Activated CD8-positive, alpha-beta T cell treated with anti-CD3 and anti-CD28 coated beads for 36 hours (primary cell): Measurements from ENCODE around the gene WSB1. TPM values are rescaled to one million over a fixed set of nuclear protein-coding genes. Genes with fewer than 3 reads are reported as not detected.
A peak's percentile ranks its signal among the peaks of the same experiment; 100 is the strongest.

ENCODE experiments used
- ATAC-seq: fragments of 200-7000 bp; cut with Tn5 transposase; one replicate; pipeline ENCODE4 v1.10.0; 2021; ENCODE audit warnings: mild to moderate bottlenecking, moderate library complexity
- CTCF ChIA-PET: fragments of 350-600 bp; sonication (Branson Sonifier 250); formaldehyde crosslinking; loops from one replicate; lab custom pipeline; 2021; ENCODE audit warnings: antibody characterized with exemption; lab: Charles Lee
- POLR2A ChIA-PET: fragments of 350-600 bp; sonication (Branson Sonifier 250); formaldehyde crosslinking; loops from one replicate; lab custom pipeline; 2021; ENCODE audit warnings: antibody characterized with exemption; lab: Charles Lee
- DNase-seq: peaks from one replicate; pipeline ENCODE4 v3.0.0-alpha.2; 2020
- H3K27ac Mint-ChIP-seq: one replicate; pipeline ENCODE4 v1.8.0; 2021; ENCODE audit warnings: mild to moderate bottlenecking, mixed read lengths
- H3K27me3 Mint-ChIP-seq: one replicate; pipeline ENCODE4 v1.8.0; 2021; ENCODE audit warnings: mixed read lengths
- H3K36me3 Mint-ChIP-seq: one replicate; pipeline ENCODE4 v1.8.0; 2021; ENCODE audit warnings: low read depth, mixed read lengths
- H3K4me1 Mint-ChIP-seq: one replicate; pipeline ENCODE4 v1.8.0; 2021; ENCODE audit warnings: low read depth, mixed read lengths
- H3K4me3 Mint-ChIP-seq: one replicate; pipeline ENCODE4 v1.8.0; 2021; ENCODE audit warnings: mild to moderate bottlenecking, moderate library complexity, mixed read lengths
- H3K9me3 Mint-ChIP-seq: one replicate; pipeline ENCODE4 v1.8.0; 2021; ENCODE audit warnings: mixed read lengths
- intact Hi-C: fragments of 100-400 bp; cut with micrococcal nuclease; formaldehyde crosslinking; loops from one replicate; pipeline ENCODE4 v1.10.0; 2022
- total RNA-seq, 2 experiments: library from RNA; stranded (reverse); gene quantifications; one replicate each; pipeline ENCODE4 v1.2.3, GENCODE V29; 2021
- TF ChIP-seq, protein P1 (sequence below): fragments of 200-600 bp; IDR thresholded peaks from one replicate; pipeline ENCODE4 v1.8.0; 2022; ENCODE audit warnings: antibody characterized with exemption, mild to moderate bottlenecking

The WSB1 gene
- total RNA-seq, 2 experiments from 2014 or later, result 224 to 231 TPM

GRCh38 chr17:27332047-27332393 is 38.1 kb downstream of the WSB1 start:
- ChIA-PET CTCF (interaction anchor here (6.8 kb wide), 1 partner anchor 96 kb away, joined by 149 read pairs; no protein-coding TSS in a partner anchor), POLR2A (interaction anchor here (1.1 to 2.6 kb wide), 3 partner anchors 9 to 38 kb away, joined by 3 to 27 read pairs (median 5); partner anchors contain the start of gene WSB1)
- no peaks in the 10 kb centered on the region for H3K9me3 Mint-ChIP-seq
- ATAC-seq (no peak), DNase-seq (no peak)
- no peaks in the 10 kb centered on the region for H3K36me3 Mint-ChIP-seq
- TF ChIP-seq, protein P1, sequence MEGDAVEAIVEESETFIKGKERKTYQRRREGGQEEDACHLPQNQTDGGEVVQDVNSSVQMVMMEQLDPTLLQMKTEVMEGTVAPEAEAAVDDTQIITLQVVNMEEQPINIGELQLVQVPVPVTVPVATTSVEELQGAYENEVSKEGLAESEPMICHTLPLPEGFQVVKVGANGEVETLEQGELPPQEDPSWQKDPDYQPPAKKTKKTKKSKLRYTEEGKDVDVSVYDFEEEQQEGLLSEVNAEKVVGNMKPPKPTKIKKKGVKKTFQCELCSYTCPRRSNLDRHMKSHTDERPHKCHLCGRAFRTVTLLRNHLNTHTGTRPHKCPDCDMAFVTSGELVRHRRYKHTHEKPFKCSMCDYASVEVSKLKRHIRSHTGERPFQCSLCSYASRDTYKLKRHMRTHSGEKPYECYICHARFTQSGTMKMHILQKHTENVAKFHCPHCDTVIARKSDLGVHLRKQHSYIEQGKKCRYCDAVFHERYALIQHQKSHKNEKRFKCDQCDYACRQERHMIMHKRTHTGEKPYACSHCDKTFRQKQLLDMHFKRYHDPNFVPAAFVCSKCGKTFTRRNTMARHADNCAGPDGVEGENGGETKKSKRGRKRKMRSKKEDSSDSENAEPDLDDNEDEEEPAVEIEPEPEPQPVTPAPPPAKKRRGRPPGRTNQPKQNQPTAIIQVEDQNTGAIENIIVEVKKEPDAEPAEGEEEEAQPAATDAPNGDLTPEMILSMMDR, result no peak
- H3K4me1 Mint-ChIP-seq, result peaks cover 25% of the 10 kb centered on the region
- H3K4me3 Mint-ChIP-seq, result peak overlapping the region; percentile 81
- intact Hi-C loops, result loop anchor here (2.0 to 5.0 kb wide), 2 partner anchors 35 to 87 kb away; no protein-coding TSS in a partner anchor
- H3K27ac Mint-ChIP-seq, result peak overlapping the region; percentile 55
- H3K27me3 Mint-ChIP-seq, result no peaks in the 10 kb centered on the region

DNA sequence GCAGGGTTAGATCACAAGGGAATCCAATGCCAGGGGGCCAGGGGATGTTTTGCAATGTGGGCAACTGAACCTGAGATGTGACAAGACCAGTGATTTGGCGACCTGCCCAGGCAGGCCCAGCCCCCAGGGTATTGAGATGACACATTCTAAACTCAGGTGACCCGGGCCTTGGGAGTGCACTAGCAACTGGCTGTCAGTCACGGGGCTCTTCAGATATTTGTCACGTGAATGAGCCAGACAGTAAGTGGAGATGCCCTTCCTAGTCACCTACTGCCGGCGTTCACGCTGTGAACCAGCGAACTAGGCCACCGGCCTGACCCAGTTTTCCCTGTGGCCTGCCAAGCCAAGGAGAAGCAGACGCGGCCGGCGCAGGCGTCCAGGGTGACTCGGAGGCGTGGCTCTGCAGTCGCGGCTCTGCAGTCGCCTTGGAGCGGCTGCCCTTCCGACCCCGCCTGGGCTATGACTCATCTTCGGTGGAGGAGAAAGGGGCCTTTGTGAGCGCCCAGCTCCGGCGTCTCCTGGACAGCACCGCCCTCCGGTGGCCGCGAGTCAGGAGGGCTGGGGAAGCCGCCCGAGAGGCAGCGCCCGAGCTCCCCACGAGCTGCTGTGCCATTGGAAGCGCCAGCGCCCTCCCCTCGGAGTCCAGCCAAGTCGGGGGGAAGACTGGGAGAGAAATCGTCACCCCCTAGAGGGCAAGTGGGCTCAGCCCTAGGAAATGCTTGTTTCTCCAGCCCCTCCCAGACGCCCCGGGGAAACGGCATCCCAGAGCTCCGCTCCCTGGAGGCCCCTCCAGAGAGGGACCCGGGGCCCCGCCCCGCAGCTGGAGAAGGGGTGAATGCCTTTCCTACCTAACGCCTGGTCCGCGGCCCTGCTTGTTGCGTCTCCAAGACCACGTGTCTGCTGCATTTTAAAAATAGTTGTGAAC is 38.8 kb downstream of the WSB1 start:
- no peaks in the 10 kb centered on the region for H3K27me3 Mint-ChIP-seq
- ATAC-seq (peak; percentile 88), DNase-seq (peak; percentile 97)
- peaks cover 25% of the 10 kb centered on the region for H3K4me1 Mint-ChIP-seq
- H3K4me3 Mint-ChIP-seq, result peak overlapping the region; percentile 81
- H3K9me3 Mint-ChIP-seq, result no peaks in the 10 kb centered on the region
- intact Hi-C loops, result loop anchor here (2.0 to 5.0 kb wide), 2 partner anchors 35 to 88 kb away; no protein-coding TSS in a partner anchor
- POLR2A ChIA-PET, result interaction anchor here (0.7 to 2.6 kb wide), 8 partner anchors 10 to 276 kb away, joined by 3 to 27 read pairs (median 3); partner anchors contain the start of gene WSB1
- H3K36me3 Mint-ChIP-seq, result no peaks in the 10 kb centered on the region
- CTCF ChIA-PET, result interaction anchor here (0.6 to 6.8 kb wide), 46 partner anchors 11 to 322 kb away, joined by 3 to 149 read pairs (median 4); partner anchors contain the start of gene WSB1
- TF ChIP-seq, protein P1, result peak; percentile 86
- H3K27ac Mint-ChIP-seq, result peak overlapping the region; percentile 94

DNA sequence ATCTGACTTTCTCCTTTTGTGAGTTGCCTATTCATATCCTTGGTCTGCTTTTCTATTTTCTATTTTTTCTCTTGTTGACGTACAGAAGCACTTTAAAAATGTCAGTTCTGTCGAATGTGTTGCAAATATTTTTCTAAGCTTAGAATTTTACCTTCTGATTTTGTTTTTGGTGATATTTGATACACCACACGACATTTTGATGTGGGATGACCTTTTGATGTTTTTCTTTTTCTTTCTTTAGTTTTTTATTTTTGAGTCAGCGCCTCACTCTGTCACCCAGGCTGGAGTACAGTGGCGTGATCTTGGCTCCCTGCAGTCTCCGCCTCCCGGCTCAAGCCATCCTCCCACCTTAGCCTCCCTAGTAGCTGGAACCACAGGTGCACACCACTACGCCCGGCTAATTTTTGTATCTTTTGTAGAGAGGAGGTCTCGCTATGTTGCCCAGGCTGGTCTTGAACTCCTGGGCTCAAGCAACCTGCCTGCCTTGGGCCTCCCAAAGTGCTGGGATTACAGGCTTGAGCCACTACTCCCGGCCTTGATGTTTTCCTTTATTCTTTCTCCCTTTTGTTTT is 39.6 kb downstream of the WSB1 start:
- CTCF ChIA-PET, result interaction anchor here (0.6 to 6.8 kb wide), 46 partner anchors 11 to 321 kb away, joined by 3 to 149 read pairs (median 4); partner anchors contain the start of gene WSB1
- POLR2A ChIA-PET, result interaction anchor here (0.7 to 2.6 kb wide), 5 partner anchors 14 to 275 kb away, joined by 3 to 27 read pairs (median 3); partner anchors contain the start of gene WSB1
- DNase-seq (peak; percentile 65), ATAC-seq (no peak)
- Mint-ChIP-seq H3K9me3 (no peaks in the 10 kb centered on the region), H3K27me3 (no peaks in the 10 kb centered on the region), H3K27ac (peak overlapping the region; percentile 94), H3K4me3 (peak overlapping the region; percentile 81), H3K36me3 (no peaks in the 10 kb centered on the region), H3K4me1 (peaks cover 25% of the 10 kb centered on the region)
- intact Hi-C loops, result loop anchor here (2.0 to 5.0 kb wide), 2 partner anchors 36 to 89 kb away; no protein-coding TSS in a partner anchor
- TF ChIP-seq, protein P1, result no peak

DNA sequence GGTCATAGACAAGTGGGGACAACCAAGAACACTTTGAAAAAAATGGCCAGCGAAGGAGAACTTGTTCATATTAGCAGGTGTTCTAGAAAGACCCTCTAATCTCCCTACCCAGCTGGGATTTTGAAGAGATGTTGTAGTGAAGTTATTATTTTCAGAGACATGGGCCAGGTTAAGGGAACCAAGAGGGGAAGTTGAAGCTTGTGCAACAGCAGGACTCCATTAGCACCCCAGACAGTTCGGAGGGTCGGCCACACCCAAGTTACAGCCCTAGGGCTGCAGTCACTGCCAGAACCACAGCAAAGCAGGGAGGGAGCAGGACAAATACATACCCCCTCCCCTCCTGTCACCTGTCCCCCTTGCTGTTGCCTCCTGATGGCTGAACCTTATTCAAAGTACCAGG is 42.3 kb downstream of the WSB1 start:
- H3K4me1 Mint-ChIP-seq, result peaks cover 34% of the 10 kb centered on the region
- DNase-seq (no peak), ATAC-seq (no peak)
- ChIA-PET CTCF (interaction anchor here (6.8 kb wide), 1 partner anchor 100 kb away, joined by 149 read pairs; no protein-coding TSS in a partner anchor), POLR2A (no interaction called here)
- no peaks in the 10 kb centered on the region for H3K27me3 Mint-ChIP-seq
- intact Hi-C loops, result no loop called here
- H3K9me3 Mint-ChIP-seq, result no peaks in the 10 kb centered on the region
- TF ChIP-seq, protein P1, result no peak
- H3K36me3 Mint-ChIP-seq, result no peaks in the 10 kb centered on the region
- no peak overlapping the region for H3K27ac Mint-ChIP-seq
- no peak overlapping the region for H3K4me3 Mint-ChIP-seq
